Measurements from ENCODE around the gene TBC1D22A.

The TBC1D22A gene

GRCh38 chr22:47021371-47022074 lies 259.1 kb downstream of the TBC1D22A start:
- DNase-seq (ENCODE audit: low read depth in 2 of 2) = no peak
- no peak overlapping the region for H3K4me3 ChIP-seq (replicated peaks in 1 of 2; ENCODE audit: low read depth in 2 of 2, low read length in 2 of 2)
- TF ChIP-seq, protein P1, sequence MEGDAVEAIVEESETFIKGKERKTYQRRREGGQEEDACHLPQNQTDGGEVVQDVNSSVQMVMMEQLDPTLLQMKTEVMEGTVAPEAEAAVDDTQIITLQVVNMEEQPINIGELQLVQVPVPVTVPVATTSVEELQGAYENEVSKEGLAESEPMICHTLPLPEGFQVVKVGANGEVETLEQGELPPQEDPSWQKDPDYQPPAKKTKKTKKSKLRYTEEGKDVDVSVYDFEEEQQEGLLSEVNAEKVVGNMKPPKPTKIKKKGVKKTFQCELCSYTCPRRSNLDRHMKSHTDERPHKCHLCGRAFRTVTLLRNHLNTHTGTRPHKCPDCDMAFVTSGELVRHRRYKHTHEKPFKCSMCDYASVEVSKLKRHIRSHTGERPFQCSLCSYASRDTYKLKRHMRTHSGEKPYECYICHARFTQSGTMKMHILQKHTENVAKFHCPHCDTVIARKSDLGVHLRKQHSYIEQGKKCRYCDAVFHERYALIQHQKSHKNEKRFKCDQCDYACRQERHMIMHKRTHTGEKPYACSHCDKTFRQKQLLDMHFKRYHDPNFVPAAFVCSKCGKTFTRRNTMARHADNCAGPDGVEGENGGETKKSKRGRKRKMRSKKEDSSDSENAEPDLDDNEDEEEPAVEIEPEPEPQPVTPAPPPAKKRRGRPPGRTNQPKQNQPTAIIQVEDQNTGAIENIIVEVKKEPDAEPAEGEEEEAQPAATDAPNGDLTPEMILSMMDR (IDR thresholded peaks at IDR 0.05; ENCODE audit: low read depth, low read length) = no peak

DNA sequence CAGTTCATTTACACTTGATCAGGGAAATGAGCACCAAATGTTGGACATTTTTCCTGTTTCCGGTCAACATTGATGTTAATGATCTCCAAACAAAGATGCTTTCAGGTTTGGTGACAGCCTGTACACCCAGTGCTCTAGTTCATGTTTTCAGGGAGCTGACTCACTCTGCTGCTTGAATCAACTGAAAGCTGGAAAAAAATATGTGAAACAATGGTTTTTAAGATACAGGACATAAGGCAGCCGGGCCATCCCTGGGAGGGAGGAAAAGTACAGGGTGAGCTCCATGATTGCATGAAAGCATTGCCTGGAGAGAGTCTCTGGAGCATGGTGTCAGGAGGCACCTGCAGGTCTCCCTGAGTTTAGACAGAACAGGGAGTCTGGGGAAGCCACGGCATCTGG lies 259.6 kb downstream of the TBC1D22A start:
- H3K4me3 ChIP-seq (replicated peaks in 1 of 2; ENCODE audit: low read depth in 2 of 2, low read length in 2 of 2) = no peak overlapping the region
- peak in 1 of 2 donors; percentile 33 for DNase-seq (ENCODE audit: low read depth in 2 of 2)
- TF ChIP-seq, protein P1 (IDR thresholded peaks at IDR 0.05; ENCODE audit: low read depth, low read length) = no peak

GRCh38 chr22:47022475-47022874 lies 260.0 kb downstream of the TBC1D22A start:
- no peak for DNase-seq (ENCODE audit: low read depth in 2 of 2)
- no peak overlapping the region for H3K4me3 ChIP-seq (replicated peaks in 1 of 2; ENCODE audit: low read depth in 2 of 2, low read length in 2 of 2)
- TF ChIP-seq, protein P1 (IDR thresholded peaks at IDR 0.05; ENCODE audit: low read depth, low read length) = no peak

GRCh38 chr22:47023871-47024270 lies 261.4 kb downstream of the TBC1D22A start:
- H3K4me3 ChIP-seq (replicated peaks in 1 of 2; ENCODE audit: low read depth in 2 of 2, low read length in 2 of 2) = no peak overlapping the region
- TF ChIP-seq, protein P1 (IDR thresholded peaks at IDR 0.05; ENCODE audit: low read depth, low read length) = no peak
- no peak for DNase-seq (ENCODE audit: low read depth in 2 of 2)

GRCh38 chr22:47027766-47028165 lies 265.3 kb downstream of the TBC1D22A start:
- TF ChIP-seq, protein P1 (IDR thresholded peaks at IDR 0.05; ENCODE audit: low read depth, low read length) = no peak

DNA sequence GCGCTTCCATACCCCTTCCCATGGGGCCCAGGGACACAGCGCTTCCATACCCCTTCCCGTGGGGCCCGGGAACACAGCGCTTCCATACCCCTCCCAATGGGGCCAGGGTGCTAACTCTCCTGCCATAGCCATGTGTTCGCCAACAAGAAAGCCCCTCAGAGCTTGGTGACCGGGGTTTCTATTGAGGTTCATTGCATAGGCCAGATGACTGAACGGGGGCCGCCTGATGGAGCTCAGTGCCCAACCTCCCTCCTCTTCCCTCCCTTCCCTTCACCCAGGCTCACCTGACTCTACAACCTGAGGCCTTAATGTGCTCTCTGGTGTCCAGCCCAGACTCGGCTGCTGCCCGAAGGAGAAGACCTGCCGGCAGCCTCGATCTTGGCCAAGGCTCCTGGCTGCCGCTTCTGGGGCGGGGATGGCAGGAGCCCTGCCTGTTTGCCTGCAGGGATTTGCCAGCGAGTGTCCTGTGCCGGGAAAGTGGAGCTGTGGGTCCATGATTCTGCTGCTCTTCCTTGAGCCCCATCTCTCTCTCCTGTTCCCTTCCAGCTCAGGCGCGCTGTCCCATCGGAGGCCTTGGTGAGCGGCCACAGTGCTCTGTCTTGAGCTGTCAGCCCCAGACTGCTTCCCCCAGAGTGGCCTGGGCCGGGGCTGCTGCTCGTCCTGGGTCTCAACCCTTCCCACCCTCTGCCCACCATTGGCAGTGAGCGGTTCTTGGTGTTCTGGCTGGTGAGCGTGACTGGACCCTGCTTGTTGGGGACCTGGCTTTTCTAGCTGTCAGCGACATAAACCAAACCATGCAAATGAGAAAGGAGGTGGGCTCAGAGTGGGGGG lies 267.0 kb downstream of the TBC1D22A start:
- no peak overlapping the region for H3K4me3 ChIP-seq (replicated peaks in 1 of 2; ENCODE audit: low read depth in 2 of 2, low read length in 2 of 2)
- TF ChIP-seq, protein P1 (IDR thresholded peaks at IDR 0.05; ENCODE audit: low read depth, low read length) = no peak
- no peak for DNase-seq (ENCODE audit: low read depth in 2 of 2)

More at GRCh38 chr22:47027766-47028165, 265.3 kb downstream of the TBC1D22A start:
- no peak overlapping the region for H3K4me3 ChIP-seq (replicated peaks in 1 of 2; ENCODE audit: low read depth in 2 of 2, low read length in 2 of 2)
- DNase-seq (ENCODE audit: low read depth in 2 of 2) = no peak
